Measurements from ENCODE around the gene ZDHHC1.

ZDHHC1 gene

DNA sequence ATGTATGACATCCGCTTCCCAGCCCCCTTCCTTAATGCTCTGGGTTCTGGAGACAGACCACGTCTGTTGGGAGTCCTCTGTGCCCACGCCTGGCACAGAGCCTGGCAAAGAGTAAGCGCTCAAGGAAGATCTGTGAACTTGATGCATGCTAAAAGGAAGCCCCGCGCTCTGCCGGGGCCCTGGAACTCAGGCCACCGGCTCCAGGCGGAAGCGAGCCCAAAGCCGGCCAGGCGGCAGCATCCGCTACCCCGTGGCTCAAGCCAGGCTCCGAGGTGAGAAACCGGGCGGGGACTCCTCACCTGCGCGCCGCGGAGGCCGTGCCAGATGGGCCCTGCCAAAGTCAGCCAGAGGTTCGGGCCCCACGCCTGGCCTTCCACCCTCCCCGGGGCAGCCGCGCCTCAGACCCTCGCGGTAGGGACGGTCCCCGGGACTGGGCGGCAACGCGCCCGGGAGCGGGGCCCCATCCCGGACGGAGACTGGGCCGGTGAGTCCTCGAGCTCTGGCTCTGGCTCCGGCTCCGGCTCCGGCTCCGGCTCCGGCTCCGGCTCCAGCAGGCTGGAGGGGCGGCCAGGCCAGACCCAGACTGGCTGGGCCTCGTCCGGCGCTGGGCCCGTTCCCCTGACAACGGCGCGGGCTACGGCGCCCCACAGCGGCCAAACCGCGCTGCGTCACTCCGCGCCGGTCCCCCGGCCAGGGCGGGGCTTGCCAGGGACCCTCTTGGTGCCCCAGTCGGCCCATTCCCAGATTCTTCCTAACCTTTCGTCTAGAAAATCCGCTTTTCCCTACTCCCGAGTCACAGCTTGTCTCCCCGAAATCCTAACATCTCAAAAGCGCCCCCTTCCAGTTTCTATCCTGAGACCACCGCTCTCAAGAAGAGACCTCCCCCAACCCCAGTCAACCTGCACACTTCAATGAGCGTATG is at the start of gene ZDHHC1:
Gene ZDHHC1 (minus strand): TSS at position 606 of the 922 bp plus-strand sequence. CDS start 8,702 bp downstream, outside the sequence.
- DNase-seq (ENCODE audit: low read depth), result no peak
- H3K4me3 ChIP-seq (ENCODE audit: low read depth, low read length), result peak within 1 kb of the TSS; percentile 76

- no peak for DNase-seq (ENCODE audit: low read depth)
These were observed 48.3 kb upstream of the ZDHHC1 start for GRCh38 chr16:67464565-67464964.

DNA sequence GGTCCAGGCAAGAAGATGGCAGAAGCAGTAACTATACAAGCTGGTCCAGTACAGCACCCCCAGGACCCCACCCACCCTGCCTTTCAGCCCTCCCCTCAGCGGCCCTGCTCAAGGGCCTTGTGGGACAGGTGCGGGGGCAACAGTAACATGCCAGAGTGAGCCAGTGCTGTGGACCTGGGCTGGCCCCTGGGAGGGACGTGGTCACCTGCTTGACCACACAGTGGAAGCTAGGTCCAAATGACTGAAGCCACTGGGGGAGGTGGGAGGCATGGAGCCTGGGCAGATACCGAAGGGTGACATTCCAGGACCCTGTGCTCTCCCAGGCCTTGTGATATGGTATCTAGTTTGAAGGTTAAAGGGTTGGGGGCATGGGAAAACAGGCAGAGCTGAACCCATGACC is 47.4 kb upstream of the ZDHHC1 start:
- H3K4me3 ChIP-seq (ENCODE audit: low read depth, low read length), result no peak overlapping the region
- DNase-seq (ENCODE audit: low read depth), result no peak

More at GRCh38 chr16:67464565-67464964, 48.3 kb upstream of the ZDHHC1 start:
- no peak overlapping the region for H3K4me3 ChIP-seq (ENCODE audit: low read depth, low read length)

DNA sequence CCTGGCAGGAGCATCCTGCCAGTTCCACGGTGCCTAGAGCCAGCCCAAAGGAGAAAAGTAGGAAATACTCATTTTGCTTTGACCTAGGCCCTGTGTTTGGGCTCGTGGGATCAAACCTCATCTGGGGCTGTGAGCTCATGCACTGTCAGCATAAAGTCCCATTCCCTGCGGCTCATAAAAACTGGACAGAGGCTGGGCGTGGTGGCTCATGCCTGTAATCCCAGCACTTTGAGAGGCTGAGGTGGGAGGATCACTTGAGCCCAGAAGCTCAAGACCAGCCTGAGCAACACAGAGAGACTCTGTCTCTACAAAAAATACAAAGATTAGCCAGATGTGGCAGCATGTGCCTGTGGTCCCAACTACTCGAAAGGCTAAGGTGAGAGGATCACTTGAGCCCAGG is 46.8 kb upstream of the ZDHHC1 start:
- no peak overlapping the region for H3K4me3 ChIP-seq (ENCODE audit: low read depth, low read length)
- DNase-seq (ENCODE audit: low read depth), result no peak

DNA sequence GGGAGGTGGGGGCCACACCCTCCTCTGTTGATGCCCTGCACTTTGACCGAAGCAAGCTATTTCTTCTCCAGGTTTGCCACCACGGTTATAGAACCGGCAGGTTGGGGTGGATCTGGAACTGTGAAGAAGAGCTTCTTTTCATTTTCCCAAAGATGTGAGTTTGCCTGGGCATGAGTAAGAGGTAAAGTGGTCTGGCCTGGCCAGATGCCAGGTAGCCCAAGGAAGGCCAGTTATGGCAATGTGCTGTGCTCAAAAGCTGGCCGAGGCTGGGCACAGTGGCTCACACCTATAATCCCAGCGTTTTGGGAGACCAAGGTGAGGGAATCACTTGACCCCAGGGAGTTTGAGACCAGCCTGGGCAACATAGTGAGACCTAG is 46.0 kb upstream of the ZDHHC1 start:
- H3K4me3 ChIP-seq (ENCODE audit: low read depth, low read length), result no peak overlapping the region
- no peak for DNase-seq (ENCODE audit: low read depth)

GRCh38 chr16:67461600-67462278 is 45.5 kb upstream of the ZDHHC1 start:
- no peak overlapping the region for H3K4me3 ChIP-seq (ENCODE audit: low read depth, low read length)
- no peak for DNase-seq (ENCODE audit: low read depth)

DNA sequence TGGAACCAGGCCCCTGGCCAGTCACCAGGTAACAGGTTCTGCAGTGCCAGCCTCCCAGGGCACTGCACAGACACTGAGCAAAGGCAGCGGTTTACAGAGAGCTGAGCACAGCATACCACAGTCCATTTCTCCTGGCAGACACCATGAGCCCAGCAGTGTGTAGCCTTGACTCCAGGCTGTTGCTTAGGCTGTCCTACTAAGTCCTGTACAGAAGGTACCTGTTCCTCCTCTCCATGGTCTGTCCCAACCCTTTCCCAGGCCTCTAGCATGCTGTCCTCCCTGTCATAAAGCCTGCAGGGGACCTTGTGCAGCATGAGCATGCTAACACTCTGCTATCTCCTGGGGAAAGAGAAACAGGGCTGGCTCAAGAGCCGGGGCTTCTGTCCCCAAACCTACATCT is 44.7 kb upstream of the ZDHHC1 start:
- no peak for DNase-seq (ENCODE audit: low read depth)

GRCh38 chr16:67460168-67460567 is 43.9 kb upstream of the ZDHHC1 start:
- no peak for DNase-seq (ENCODE audit: low read depth)
- H3K4me3 ChIP-seq (ENCODE audit: low read depth, low read length), result no peak overlapping the region

More for the DNA sequence above, 44.7 kb upstream of the ZDHHC1 start:
- no peak overlapping the region for H3K4me3 ChIP-seq (ENCODE audit: low read depth, low read length)

GRCh38 chr16:67459861-67460150 is 43.5 kb upstream of the ZDHHC1 start:
- DNase-seq (ENCODE audit: low read depth), result no peak
- H3K4me3 ChIP-seq (ENCODE audit: low read depth, low read length), result no peak overlapping the region

GRCh38 chr16:67459066-67459860 is 43.0 kb upstream of the ZDHHC1 start:
- H3K4me3 ChIP-seq (ENCODE audit: low read depth, low read length), result no peak overlapping the region
- DNase-seq (ENCODE audit: low read depth), result no peak

- no peak overlapping the region for H3K4me3 ChIP-seq (ENCODE audit: low read depth, low read length)
- DNase-seq (ENCODE audit: low read depth), result no peak
These were observed 41.9 kb upstream of the ZDHHC1 start for GRCh38 chr16:67458121-67458641.

DNA sequence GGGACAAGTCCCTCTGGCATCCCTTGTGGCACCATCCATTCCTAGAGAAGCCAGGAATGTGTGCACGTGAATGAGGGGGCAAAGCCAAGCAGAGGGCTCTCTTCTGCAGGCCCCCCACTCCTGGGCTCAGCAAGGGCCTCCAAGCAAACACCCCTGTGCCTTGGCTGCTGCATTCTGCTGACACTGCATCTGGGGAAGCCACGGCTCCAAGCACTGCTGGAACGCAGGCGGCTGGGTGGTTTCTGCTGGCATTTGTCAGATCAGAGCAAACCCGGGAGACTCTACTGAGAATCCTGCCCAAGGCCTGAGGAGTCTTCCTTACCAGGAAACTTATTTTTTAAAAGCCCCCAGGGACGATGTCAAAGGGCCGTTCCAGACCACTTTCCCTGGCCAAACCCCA is 41.3 kb upstream of the ZDHHC1 start:
- H3K4me3 ChIP-seq (ENCODE audit: low read depth, low read length), result no peak overlapping the region
- DNase-seq (ENCODE audit: low read depth), result no peak

DNA sequence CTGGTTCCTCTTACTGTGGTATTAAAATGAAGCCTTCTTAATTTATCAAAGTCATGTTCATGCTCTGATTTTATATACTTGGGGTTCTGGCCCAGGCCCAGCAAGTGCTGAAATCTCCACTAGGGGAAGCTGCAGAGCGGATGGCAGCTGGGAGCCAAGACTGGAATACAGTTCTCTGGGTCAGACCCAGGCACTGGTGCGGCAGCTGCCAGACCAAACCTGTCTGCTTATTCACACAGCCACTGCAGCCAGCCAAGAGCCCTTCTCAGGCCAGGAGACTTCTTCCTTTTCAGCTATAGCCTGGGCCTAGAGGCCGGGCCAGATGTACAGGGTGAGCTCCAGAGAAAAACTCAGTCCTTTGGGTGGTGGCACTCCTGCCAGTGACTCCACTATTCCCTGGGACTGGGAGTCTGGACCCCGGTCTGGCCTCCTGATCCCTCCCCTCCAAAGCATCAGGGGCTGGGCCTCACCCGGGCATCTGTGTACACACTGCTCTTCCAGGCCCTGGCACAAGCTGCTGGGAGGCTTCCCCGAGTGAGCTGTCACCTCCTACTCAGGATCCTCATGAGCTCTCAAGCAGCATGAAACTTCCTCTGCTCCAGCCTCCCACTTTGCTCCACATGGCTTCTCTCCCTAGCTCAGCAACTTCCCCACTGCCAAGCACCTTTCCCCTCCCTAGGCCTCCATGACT is 40.3 kb upstream of the ZDHHC1 start:
- no peak for DNase-seq (ENCODE audit: low read depth)
- H3K4me3 ChIP-seq (ENCODE audit: low read depth, low read length), result no peak overlapping the region

DNA sequence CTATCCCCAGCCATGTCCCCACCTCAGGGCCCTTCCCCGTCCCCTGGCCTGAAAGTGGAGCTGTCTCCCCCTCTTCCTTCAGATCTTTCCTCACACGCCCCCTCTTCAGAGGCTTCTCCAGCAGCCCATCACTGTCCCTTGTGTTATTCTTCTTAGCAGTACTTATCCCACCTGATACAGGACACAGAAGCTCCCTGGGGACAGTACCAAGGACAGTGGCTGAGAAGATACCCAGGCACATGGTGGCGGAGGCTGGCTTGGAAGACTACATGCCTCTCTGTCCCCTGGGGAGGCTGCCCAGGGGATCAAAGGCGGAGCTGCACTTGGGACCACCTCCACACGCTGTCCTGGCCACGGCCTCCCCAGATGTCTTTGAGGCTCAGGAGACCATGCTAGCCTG is 38.6 kb upstream of the ZDHHC1 start:
- H3K4me3 ChIP-seq (ENCODE audit: low read depth, low read length), result no peak overlapping the region
- no peak for DNase-seq (ENCODE audit: low read depth)

- no peak for DNase-seq (ENCODE audit: low read depth)
- no peak overlapping the region for H3K4me3 ChIP-seq (ENCODE audit: low read depth, low read length)
These were observed 37.8 kb upstream of the ZDHHC1 start for GRCh38 chr16:67454104-67454503.

DNA sequence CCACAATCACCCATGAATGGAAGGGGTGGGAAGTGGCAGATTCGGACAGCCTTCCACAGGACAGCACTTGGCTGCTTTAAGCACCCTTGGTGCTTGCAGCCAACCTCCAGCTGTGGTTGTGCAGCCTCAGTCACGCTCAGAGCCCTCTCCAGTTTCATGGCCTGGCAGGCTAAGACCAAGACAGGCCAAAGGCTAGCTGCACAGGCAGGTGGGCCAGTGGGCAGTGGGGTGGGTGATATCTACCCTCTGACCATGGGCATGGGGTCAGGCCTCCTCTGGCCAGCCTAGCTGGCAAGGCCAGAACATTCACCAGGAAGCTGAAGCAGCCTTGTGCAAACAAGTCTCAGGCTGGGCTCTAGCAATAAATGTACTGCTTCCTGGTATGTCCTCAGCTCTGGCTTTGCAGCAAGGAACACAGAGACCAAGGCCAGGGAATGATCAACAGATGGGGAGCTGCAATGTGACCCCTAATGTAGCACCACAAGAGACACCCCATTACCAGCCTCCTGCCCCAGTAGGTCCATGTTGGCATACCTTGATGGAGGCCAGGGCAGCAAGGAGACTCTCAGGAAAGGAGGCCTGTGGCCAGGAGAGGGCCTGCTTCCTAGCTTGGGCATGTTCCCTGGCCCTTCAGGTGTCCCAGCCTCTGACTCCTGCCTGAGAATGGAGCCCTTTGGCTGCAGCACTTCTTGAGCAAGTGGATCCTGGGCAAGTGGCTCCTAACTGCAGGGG is 35.6 kb upstream of the ZDHHC1 start:
- H3K4me3 ChIP-seq (ENCODE audit: low read depth, low read length), result no peak overlapping the region
- DNase-seq (ENCODE audit: low read depth), result no peak

DNA sequence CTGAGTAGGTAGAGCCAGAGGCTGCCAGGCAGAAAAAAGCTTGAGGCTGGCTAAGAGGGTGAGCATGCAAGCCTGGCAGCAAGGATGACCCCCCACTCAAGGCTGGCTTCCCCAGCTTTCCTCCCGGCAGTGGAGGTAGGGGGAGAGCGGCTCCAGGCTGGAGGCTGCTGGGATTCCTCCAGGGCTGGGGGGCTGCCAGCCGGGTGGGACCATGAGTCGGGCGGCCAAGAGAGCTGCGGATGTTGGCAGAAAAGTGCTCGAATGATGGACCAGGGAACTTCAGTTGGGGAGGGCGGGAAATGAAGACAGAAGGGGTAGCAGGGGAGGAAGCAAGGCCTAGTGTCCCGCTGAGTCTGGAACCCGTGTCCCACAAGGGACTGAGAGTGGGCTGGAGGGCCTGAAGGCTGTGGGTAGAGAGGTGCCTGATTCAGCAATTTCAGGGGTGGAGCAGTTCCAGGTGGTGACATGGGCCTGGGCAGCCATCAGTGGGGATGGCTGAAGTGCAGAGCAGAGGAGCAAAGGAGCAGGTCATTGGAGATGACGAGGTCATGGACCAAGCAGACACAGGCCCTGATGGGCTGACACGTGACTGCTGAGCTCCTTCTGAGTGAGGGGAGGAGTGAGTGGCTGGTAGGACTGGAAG is 34.9 kb upstream of the ZDHHC1 start:
- no peak for DNase-seq (ENCODE audit: low read depth)
- H3K4me3 ChIP-seq (ENCODE audit: low read depth, low read length), result no peak overlapping the region

GRCh38 chr16:67449739-67450138 is 33.5 kb upstream of the ZDHHC1 start:
- H3K4me3 ChIP-seq (ENCODE audit: low read depth, low read length), result no peak overlapping the region
- no peak for DNase-seq (ENCODE audit: low read depth)
